Ishikawa (cell line): Measurements from ENCODE around the gene PLCB1.
A peak's percentile ranks its signal among the peaks of the same experiment; 100 is the strongest.

Experiments used
- CEBPB ChIP-seq: IDR thresholded peaks from 2 replicates; pipeline ENCODE4 v1.6.1; 2012
- CREB1 ChIP-seq: IDR thresholded peaks from 2 replicates; pipeline ENCODE4 v1.6.1; 2012; ENCODE audit warnings: low read depth
- EGR1 ChIP-seq: IDR thresholded peaks from 2 replicates; pipeline ENCODE4 v1.6.1; 2012
- EP300 ChIP-seq: IDR thresholded peaks from 2 replicates; pipeline ENCODE4 v1.6.1; 2012; ENCODE audit warnings: borderline replicate concordance
- FOXM1 ChIP-seq: IDR thresholded peaks from 2 replicates; pipeline ENCODE4 v1.6.1; 2012; ENCODE audit warnings: low read depth, borderline replicate concordance
- NFIC ChIP-seq: IDR thresholded peaks from 2 replicates; pipeline ENCODE4 v1.6.1; 2012
- RAD21 ChIP-seq: IDR thresholded peaks from 2 replicates; pipeline ENCODE4 v1.6.1; 2012; ENCODE audit warnings: low read depth
- TAF1 ChIP-seq: IDR thresholded peaks from 2 replicates; pipeline ENCODE4 v1.6.1; 2012; ENCODE audit warnings: low read depth, mild to moderate bottlenecking
- TCF12 ChIP-seq: IDR thresholded peaks from 2 replicates; pipeline ENCODE4 v1.6.1; 2012; ENCODE audit warnings: low read depth
- TEAD4 ChIP-seq: IDR thresholded peaks from 2 replicates; pipeline ENCODE4 v1.6.1; 2012
- USF1 ChIP-seq: IDR thresholded peaks from 2 replicates; pipeline ENCODE4 v1.6.1; 2012
- YY1 ChIP-seq: IDR thresholded peaks from 2 replicates; pipeline ENCODE4 v1.6.1; 2012; ENCODE audit warnings: low read depth
- ZBTB7A ChIP-seq: IDR thresholded peaks from 2 replicates; pipeline ENCODE4 v1.6.1; 2012; ENCODE audit warnings: low read depth
- TF ChIP-seq, protein P1 (sequence below): IDR thresholded peaks from 2 replicates; pipeline ENCODE4 v1.6.1; 2012; ENCODE audit warnings: low read depth, mild to moderate bottlenecking
- TF ChIP-seq, protein P2 (sequence below): IDR thresholded peaks from 2 replicates; pipeline ENCODE4 v1.6.1; 2012

Gene PLCB1

GRCh38 chr20:8151372-8151771, 19.3 kb downstream of the PLCB1 start:
- no peak for TF ChIP-seq RAD21
- TF ChIP-seq, protein P1, sequence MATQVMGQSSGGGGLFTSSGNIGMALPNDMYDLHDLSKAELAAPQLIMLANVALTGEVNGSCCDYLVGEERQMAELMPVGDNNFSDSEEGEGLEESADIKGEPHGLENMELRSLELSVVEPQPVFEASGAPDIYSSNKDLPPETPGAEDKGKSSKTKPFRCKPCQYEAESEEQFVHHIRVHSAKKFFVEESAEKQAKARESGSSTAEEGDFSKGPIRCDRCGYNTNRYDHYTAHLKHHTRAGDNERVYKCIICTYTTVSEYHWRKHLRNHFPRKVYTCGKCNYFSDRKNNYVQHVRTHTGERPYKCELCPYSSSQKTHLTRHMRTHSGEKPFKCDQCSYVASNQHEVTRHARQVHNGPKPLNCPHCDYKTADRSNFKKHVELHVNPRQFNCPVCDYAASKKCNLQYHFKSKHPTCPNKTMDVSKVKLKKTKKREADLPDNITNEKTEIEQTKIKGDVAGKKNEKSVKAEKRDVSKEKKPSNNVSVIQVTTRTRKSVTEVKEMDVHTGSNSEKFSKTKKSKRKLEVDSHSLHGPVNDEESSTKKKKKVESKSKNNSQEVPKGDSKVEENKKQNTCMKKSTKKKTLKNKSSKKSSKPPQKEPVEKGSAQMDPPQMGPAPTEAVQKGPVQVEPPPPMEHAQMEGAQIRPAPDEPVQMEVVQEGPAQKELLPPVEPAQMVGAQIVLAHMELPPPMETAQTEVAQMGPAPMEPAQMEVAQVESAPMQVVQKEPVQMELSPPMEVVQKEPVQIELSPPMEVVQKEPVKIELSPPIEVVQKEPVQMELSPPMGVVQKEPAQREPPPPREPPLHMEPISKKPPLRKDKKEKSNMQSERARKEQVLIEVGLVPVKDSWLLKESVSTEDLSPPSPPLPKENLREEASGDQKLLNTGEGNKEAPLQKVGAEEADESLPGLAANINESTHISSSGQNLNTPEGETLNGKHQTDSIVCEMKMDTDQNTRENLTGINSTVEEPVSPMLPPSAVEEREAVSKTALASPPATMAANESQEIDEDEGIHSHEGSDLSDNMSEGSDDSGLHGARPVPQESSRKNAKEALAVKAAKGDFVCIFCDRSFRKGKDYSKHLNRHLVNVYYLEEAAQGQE, result no peak
- no peak for TF ChIP-seq EGR1
- TF ChIP-seq YY1, result no peak
- TF ChIP-seq, protein P2, sequence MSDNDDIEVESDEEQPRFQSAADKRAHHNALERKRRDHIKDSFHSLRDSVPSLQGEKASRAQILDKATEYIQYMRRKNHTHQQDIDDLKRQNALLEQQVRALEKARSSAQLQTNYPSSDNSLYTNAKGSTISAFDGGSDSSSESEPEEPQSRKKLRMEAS, result no peak
- TF ChIP-seq ZBTB7A, result no peak
- no peak for TF ChIP-seq NFIC
- no peak for TF ChIP-seq TCF12
- TF ChIP-seq TAF1, result no peak
- TF ChIP-seq EP300, result no peak
- TF ChIP-seq CEBPB, result no peak
- TF ChIP-seq FOXM1, result no peak
- no peak for TF ChIP-seq CREB1
- no peak for TF ChIP-seq USF1

- no peak for TF ChIP-seq EP300
- TF ChIP-seq EGR1, result no peak
- peak; percentile 68 for TF ChIP-seq NFIC
These were observed 20.1 kb downstream of the PLCB1 start for GRCh38 chr20:8152183-8152582.

DNA sequence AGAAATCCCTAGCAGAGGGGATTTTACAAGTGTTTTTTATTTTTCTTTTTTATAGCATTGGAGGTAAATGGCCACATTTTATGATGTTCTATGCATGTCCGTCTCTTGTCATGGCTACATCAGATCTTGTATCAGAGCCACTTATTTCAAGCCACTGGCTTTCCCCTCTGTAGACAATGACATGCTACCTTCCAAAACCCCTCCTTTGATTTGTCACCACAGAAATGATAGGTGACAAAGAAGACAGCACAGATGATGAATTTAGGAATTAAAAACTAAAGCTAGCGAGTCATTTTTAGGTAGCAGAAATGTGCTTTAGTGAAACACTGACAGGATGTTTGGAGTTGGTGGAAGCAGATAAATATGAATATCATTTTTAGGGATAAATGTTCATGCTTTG, 20.8 kb downstream of the PLCB1 start:
- no peak for TF ChIP-seq CEBPB

DNA sequence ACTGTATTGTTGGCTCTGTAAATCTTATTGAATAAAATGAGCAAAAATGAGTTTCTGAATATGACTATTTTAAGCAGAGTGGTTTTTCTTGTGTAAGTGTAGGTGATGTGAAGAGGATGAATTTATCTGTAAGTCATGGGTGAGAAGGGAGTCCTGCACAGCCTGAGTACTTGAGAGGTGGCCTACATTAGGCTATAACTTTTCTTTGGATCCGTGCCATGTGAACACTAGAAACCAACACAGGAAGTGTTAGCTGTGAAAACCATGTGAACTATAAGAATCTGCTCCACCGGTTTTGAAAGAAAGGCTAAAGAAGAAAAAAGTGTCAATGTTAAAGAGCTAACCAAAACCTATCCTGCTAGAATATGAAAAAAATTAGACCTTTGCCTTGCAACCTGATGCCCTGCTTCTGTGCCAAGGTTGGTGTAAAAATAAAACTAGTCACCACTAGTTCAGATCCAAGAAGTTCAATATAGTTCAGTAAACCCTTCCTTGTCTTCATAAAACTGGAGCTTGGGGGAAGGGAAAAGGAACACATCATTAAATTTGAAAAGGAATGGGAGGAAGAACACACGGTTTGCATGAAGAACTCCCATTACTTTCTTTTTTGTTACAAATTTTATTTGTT, 21.3 kb downstream of the PLCB1 start:
- TF ChIP-seq TCF12 (no peak), ZBTB7A (no peak), NFIC (peak; percentile 74), TAF1 (no peak), YY1 (no peak), USF1 (no peak), FOXM1 (no peak), TEAD4 (no peak), CEBPB (no peak)
- TF ChIP-seq, protein P2, result peak; percentile 50; the same call in 1 of the 2 replicates

DNA sequence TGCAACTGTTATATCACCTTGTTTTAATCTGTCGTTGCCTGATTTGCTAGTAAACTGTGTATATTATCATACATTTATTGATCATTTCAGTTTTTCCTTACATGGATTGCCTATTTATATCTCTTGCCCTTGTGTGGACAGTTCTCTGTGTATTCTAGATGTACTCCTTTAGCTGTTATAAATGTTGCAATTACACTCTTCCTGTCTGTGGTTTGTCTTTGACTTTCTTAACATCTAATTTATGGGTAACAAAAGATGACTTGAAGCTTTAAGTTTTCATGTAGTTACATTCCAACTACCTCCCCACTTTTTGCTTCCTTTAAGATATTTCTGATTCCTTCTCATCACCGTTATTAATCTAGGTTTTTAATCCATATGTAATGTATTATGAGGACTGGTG, 22.6 kb downstream of the PLCB1 start:
- no peak for TF ChIP-seq RAD21
- TF ChIP-seq FOXM1, result no peak
- no peak for TF ChIP-seq CEBPB
- TF ChIP-seq NFIC, result no peak
- TF ChIP-seq CREB1, result no peak
- TF ChIP-seq, protein P2, result no peak
- TF ChIP-seq TAF1, result no peak
- no peak for TF ChIP-seq TCF12

DNA sequence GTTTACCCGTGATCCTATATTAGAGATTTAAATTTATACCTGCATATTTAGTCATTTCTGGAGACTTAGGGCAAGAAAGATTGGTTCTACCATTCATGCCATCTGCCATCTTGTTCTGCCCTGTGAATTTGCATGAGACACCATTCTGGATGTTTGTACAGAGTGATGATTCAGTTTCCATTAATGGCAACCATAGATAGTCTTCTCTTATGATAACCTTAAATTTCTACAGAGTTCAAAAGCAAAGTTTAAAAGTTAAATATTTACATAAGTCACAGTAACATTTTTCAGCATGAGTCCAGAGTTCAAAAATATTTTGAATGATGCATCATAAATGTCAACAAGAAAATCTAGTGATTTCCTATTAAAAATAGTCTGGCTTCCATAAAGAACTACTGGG, 23.2 kb downstream of the PLCB1 start:
- TF ChIP-seq ZBTB7A (no peak), EP300 (no peak), EGR1 (no peak), NFIC (no peak), USF1 (no peak), CREB1 (no peak), TCF12 (no peak)
- TF ChIP-seq, protein P1, result no peak
- TF ChIP-seq, protein P2, result no peak
